GM20431 (cell line): ENCODE data around the gene TSGA10IP.

ENCODE experiments used
- in situ Hi-C: fragments of 300-500 bp; cut with MseI, MboI; formaldehyde crosslinking; loops from one replicate; pipeline ENCODE4 v1.15.0; 2020; ENCODE audit warnings: low sequenced_read_pairs; ENCODE audit not compliant: unreplicated experiment

TSGA10IP gene

GRCh38 chr11:65945430-65945911 lies at the start of gene TSGA10IP:
Gene TSGA10IP, plus strand, starts transcription at chr11:65945480. Its CDS starts 196 bp downstream, at chr11:65945676.
- in situ Hi-C loops = no loop called here

GRCh38 chr11:65895482-65895981 lies 49.7 kb upstream of the TSGA10IP start:
- in situ Hi-C loops = no loop called here

- in situ Hi-C loops = no loop called here
Observed at GRCh38 chr11:65896034-65896999, 49.0 kb upstream of the TSGA10IP start.

DNA sequence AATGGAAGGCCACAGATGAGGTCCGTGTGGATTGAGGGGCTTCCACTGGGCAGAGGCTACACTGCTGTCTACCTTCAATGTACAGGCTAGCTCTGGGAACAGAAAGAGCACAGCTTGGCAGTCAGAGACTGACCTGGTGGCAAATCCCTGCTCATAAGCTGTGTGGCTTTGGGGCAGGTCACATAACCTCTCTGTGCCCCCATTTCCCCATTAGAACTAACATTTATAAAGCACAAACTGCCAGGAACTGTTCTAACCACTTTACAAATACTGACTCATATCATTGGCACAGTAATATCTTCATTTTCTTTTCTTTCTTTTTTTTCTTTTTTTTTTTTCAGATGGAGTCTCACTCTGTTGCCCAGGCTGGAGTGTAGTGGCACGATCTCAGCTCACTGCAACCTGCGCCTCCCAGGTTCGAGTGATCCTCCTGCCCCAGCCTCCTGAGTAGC lies 48.2 kb upstream of the TSGA10IP start:
- in situ Hi-C loops = no loop called here

DNA sequence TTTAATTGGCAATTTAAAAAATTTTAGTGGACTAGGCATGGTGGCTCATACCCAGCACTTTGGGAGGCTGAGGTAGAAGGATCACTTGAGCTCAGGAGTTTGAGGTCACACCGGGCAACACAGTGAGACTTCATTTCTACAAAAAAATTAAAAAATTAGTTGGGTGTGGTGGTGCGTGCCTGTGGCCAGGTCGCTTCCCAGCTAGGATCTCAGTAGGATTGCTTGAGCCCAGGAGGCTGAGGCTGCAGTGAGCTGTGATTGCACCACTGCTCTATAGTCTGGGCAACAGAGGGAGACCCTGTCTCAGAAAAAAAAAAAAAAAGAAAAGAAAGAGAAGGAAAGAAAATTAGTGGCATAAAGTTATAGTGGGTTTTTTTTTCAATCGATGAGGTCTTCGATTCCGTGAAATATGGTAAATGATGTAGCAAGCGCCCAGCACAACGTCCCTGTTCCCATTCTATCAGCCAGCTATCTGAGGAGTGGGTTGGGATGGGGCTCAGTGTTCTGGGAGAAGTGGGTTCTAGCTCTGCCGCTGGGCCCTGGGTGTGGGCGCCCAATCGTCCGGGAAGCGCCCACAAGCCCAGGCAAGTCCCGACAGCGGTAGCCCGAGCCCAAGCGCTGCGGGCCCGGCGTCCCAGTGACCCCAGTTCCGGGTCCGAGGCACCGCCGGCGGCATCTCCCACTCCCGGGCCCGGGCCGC lies 46.5 kb upstream of the TSGA10IP start:
- in situ Hi-C loops = no loop called here

GRCh38 chr11:65899356-65900124 lies 45.7 kb upstream of the TSGA10IP start:
- in situ Hi-C loops = no loop called here

DNA sequence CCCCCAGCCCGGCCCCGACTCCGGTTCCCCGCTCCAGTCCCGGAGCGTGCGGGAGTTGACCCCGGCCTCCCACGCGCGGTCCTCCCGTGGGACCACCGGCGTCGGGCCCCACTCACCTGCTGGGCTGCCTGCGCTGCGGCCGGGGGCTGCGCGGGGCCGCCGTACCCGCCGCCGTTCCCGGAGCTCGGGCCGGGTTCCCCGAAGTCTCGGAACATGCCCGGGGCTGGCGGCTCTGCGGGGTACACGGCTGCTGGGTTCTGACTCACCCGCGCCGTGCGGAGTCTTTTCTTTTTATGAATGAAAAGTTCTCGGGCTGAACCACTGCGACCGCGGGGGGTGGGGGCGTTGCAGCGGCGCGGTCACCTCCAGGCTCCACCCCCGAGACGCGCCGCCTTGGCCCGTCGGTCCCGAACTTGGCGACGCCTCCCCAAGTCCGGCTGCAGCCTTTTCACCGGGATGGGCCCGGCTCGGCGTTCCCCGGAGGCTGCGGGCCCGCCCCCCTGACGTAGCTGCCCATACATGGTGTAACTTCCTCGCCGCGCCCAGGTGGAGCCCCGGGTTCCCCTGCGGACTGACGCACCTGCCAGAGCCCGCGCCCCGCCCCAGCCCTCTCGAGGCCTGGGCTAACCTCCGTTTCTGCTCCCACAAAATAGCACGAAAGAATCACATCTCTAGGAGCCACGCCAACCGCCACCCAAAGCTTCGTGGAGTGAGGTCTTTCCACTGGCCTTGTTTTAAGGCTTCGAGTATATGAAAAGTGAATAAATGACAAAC lies 45.0 kb upstream of the TSGA10IP start, which contains the start of gene FOSL1:
TSS of gene FOSL1 (minus strand) at position 264 of the 774 bp plus-strand sequence. CDS start at position 215, 49 bp downstream.
- in situ Hi-C loops = no loop called here

DNA sequence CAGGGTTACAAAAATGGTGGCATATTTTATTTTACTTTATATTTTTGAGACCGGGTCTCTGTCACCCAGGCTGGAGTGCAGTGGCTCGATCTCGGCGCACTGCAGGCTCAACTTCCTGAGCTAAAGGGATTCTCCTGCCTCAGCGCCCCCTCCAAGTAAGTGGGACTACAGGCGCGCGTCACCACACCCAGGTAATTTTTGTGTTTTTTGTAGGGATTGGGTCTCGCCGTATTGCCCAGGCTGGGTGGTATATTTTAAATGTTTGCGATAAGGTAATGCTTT lies 44.4 kb upstream of the TSGA10IP start:
- in situ Hi-C loops = no loop called here

GRCh38 chr11:65903068-65903481 lies 42.2 kb upstream of the TSGA10IP start:
- in situ Hi-C loops = no loop called here

- in situ Hi-C loops = no loop called here
Observed at GRCh38 chr11:65903715-65904114, 41.6 kb upstream of the TSGA10IP start.

DNA sequence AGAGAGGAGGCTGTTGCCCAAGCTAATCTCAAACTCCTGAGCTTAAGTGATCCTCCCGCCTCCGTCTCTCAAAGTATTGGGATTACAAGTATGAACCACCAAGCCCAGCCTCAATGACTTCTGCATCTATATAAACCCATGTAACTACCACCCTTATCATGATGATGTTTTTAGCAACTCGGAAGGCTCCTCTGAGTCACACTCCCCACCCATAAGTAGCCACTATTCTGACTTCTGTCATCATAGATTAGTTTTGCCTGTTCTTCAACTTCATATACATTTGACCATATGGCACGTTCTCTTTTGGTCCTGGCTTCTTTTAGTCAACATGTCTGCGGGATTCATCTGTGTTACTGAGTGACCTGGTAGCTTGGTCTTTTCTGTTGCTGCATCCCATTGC lies 38.7 kb upstream of the TSGA10IP start:
- in situ Hi-C loops = no loop called here

GRCh38 chr11:65907878-65908277 lies 37.4 kb upstream of the TSGA10IP start:
- in situ Hi-C loops = no loop called here

GRCh38 chr11:65911682-65912568 lies 33.4 kb upstream of the TSGA10IP start:
- in situ Hi-C loops = no loop called here

- in situ Hi-C loops = no loop called here
Observed at GRCh38 chr11:65912845-65913244, 32.4 kb upstream of the TSGA10IP start.

- in situ Hi-C loops = no loop called here
Observed at GRCh38 chr11:65915101-65915820, 30.0 kb upstream of the TSGA10IP start.

DNA sequence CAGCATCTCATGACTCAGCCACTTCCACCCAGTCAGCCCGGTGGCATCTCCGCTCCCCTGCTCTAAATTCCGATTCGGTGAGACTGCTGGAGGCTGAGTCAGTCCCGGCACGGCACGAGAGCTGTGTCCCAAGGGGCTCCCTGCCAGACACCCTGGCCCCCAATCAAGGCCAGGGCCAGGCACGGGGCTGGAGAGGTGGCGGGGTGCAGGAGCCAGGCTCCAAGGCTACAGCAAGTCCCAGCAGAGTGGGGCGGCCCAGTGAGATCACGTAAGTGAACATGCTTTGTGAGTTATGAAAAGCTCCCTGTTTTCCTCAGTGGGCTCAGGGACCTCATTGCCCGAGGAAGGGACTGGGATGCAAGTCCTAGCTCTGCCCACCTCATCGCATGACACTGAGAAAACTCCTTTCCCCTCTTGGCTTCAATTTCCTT lies 29.4 kb upstream of the TSGA10IP start:
- in situ Hi-C loops = no loop called here

DNA sequence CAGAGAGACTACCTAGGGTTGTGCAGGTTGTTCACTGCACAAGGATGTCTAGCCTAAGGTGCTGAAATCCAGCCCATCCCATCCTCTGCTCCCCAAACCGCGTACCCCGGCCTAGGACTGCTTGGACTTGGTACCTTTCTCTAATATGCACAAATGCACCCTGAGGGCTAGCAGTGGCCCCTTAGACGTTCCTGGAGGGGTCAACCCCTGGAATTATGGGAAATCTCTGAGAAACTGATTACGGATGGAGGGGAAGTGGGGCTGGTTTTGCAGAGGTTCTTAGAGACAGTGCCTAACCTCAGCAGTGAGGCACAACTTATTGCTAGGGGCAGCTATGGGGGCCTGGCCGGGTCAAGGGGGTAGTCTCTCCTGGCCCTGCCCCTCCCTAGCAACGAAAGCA lies 28.9 kb upstream of the TSGA10IP start:
- in situ Hi-C loops = no loop called here

- in situ Hi-C loops = no loop called here
Observed at GRCh38 chr11:65917077-65917433, 28.2 kb upstream of the TSGA10IP start.
